Measurements from ENCODE around the gene SEMA3G. TPM values are rescaled to one million over a fixed set of nuclear protein-coding genes. Genes with fewer than 3 reads are reported as not detected.

SEMA3G gene
- total RNA-seq (2014; rRNA removed; shearing (Covaris generic)) = 0.07 TPM in 1 of 2 replicates, not detected in the other

DNA sequence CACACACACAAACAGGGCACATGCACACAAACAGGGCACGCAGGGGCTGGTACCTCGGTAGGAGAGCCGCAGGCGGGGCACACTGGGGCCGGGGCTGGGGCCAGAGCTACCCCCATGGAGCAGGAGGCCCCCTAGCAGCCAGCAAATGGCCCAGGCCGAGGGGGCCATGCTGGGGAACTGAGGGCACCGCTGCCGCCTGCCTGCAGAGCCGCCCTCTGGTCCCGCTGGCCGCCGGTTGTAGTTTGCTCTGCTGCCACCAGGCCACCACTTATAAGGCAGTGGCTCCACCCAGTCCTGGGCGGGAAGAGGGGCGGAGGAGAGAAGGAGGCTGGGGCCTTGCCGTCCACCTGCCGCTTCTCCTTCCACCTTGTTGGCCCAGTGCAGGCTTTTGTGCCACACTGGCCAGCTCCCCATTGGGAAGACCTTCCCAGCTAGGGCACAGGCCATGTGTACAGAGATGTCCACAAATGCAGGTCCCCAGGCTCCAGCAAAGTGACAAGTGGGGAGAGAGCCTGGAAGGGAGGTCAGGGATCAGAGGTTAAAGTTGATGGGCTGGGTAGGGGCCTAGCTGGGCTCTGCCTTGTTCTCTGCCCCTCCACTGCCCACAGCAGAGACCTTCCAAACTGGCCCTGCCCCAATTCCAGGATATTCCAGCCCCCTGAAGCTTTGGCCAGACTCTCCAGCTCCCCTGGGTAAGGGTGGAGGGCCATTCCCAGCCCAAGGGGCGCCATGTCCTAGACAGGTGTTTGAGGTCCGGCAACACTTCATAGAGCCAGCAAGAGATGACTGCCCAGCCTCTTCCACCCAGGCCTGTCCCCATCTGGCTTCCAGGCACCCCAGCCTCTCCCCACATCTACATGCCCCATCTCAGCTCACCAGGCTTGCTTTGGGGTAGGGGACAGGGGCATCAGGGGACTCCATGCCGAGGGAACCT, at the start of gene SEMA3G:
SEMA3G (minus strand) TSS at position 244 of the 934 bp plus-strand sequence; CDS start at position 168, 76 bp downstream.
- peak; percentile 40 for DNase-seq (ENCODE audit: low read depth)

DNA sequence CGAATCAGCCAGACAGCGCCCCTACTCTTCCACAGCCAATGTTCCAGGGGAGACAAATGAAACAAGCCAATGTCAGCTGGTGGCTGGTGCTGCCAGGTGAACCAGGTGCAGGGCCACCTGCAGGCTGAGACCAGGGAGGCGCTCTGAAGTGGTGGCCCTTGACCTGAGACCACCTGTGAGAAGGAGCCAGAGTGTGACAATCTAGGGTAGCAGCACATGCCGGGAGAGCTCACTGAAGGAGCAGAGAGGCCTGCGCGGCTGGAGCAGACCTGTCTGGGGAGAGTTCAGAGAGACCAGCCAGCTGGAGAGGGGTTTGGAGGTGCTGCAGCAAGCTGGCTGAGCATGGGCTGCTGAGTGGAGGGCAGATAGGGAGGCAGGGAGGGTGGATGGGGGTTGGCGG, 49.5 kb upstream of the SEMA3G start:
- no peak for DNase-seq (ENCODE audit: low read depth)

DNA sequence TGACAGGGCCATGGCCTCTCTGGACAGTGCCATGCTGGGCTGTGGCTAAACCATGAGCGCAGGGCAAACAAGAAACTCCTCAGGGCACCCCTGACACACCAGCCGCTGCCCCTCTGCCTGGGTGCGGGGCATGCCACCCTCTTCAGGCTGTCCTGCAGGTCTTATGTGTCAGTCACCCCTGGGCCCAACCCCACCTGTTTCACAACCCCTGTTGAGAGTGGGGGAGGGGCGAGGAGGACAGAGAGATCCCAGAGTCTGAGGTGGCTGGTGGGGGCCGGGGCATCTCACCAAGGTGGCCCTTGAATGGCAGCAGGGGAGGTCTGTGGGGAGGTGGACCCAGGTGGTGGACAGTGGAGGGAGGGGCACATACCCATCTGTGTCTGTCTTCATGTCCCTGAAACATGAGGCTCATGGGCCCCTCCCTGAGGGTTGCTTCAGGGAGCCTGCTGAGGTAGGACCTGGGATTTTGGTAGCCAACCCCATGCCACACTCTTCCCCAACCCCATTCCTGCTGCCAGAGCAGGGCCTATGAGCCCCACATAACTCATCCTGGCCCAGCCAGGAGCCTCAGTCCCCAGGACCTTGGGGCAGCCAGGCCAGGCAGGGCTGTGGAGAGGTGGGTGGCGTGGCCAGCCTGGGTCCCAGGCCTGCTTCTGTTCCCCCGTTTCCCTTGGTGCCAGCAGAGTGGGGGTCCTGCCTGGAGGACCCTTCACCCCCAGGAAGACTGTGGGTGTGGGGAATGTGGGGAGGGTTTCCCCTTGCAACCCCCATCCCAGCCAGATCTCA, 48.5 kb upstream of the SEMA3G start:
- DNase-seq (ENCODE audit: low read depth) = no peak

DNA sequence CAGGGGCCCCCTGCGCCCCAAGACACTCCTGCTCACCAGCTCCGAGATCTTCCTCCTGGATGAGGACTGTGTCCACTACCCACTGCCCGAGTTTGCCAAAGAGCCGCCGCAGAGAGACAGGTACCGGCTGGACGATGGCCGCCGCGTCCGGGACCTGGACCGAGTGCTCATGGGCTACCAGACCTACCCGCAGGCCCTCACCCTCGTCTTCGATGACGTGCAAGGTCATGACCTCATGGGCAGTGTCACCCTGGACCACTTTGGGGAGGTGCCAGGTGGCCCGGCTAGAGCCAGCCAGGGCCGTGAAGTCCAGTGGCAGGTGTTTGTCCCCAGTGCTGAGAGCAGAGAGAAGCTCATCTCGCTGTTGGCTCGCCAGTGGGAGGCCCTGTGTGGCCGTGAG, 47.2 kb upstream of the SEMA3G start:
- DNase-seq (ENCODE audit: low read depth) = no peak

DNA sequence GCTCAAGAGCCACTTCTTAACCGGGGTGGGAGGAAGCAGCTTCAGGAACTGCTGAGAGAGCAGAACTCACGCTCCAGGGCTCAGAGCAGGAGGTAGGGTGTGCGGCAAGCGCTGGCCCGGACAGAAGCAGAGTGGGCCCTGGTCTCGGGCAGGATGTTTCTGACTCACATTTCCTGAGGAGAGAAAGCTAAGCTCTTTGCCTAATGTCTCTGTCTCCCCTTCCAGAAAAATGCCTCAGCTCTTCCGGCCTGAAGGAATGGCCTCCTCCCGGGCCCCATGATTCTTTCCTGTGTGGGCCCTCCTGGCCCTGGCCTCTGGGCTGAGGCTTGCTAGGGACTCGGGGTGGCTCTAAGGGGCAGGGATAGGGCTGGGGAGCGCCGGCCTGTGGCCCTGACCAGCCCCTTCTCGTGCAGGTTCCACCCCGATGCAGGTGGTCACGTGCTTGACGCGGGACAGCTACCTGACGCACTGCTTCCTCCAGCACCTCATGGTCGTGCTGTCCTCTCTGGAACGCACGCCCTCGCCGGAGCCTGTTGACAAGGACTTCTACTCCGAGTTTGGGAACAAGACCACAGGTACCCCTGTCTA, 46.1 kb upstream of the SEMA3G start:
- DNase-seq (ENCODE audit: low read depth) = no peak

DNA sequence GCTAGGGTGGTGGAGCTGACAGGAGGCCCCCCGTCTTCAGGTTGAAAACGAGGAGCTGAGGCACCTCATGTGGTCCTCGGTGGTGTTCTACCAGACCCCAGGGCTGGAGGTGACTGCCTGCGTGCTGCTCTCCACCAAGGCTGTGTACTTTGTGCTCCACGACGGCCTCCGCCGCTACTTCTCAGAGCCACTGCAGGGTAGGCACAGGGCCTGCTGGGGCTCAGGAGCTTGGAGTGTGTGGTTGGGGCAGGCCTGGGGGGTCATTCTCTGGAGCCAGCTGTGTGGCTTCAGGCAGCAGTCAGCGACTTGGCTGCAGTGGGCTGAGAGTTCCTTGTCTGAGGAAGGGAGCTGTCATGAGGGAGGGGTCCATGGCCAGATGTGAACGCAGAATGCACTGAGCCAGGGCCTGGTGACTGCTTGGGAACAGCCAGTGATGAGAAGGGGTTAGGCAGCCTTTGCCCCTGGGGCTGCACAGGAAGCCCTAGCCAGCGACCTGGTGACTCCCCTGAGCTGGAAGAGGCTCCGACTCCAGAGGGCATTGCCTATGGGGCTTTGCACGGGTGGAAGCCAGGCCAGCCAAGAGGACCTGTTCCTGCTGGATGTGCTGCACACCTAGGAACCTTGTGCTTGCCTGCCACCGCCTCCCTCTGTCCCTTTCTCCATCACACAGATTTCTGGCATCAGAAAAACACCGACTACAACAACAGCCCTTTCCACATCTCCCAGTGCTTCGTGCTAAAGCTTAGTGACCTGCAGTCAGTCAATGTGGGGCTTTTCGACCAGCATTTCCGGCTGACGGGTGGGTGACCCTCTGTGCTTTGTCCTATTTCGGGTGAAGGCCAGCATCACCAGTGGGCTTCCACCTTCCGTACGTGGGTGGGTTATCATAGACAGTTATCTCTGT, 45.4 kb upstream of the SEMA3G start:
- DNase-seq (ENCODE audit: low read depth) = no peak

DNA sequence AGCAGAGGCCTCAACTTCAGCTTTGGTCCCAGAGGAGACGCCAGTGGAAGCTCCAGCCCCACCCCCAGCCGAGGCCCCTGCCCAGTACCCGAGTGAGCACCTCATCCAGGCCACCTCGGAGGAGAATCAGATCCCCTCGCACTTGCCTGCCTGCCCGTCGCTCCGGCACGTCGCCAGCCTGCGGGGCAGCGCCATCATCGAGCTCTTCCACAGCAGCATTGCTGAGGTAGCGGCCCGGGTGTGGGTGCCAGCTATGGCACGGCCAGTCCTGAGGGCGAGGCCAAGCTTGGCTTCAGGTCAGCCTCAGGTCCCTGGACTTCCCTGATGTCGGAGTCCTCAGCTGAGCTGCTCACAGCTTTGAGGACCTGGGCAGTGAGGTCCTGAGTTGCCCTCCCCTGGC, 44.5 kb upstream of the SEMA3G start:
- DNase-seq (ENCODE audit: low read depth) = no peak

DNA sequence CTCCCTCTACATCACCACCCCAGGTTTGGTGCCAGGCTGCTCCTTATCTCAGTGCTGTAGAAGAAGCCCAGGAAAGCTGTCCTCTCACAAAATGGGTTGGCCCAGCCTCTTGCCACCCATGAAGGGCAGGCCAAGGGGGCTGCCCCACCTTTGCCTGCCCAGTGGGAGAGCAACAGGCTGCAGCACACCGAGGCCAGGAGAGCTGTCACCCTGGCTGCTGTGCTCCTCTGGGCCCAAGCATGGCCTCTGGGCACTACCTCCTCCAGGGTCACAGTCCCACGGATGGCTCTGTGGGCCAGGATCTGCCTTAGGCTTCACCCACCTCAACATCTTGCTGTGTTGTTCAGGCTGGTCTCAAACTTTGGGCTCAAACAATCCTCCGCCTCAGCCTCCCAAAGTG, 43.8 kb upstream of the SEMA3G start:
- DNase-seq (ENCODE audit: low read depth) = no peak

DNA sequence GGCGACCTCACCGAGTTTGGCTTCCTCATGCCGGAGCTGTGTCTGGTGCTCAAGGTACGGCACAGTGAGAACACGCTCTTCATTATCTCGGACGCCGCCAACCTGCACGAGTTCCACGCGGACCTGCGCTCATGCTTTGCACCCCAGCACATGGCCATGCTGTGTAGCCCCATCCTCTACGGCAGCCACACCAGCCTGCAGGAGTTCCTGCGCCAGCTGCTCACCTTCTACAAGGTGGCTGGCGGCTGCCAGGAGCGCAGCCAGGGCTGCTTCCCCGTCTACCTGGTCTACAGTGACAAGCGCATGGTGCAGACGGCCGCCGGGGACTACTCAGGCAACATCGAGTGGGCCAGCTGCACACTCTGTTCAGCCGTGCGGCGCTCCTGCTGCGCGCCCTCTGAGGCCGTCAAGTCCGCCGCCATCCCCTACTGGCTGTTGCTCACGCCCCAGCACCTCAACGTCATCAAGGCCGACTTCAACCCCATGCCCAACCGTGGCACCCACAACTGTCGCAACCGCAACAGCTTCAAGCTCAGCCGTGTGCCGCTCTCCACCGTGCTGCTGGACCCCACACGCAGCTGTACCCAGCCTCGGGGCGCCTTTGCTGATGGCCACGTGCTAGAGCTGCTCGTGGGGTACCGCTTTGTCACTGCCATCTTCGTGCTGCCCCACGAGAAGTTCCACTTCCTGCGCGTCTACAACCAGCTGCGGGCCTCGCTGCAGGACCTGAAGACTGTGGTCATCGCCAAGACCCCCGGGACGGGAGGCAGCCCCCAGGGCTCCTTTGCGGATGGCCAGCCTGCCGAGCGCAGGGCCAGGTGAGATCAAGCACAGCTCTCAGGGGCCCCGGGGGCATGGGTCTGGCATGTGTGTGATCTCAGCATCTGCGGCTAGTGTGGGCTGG, 43.1 kb upstream of the SEMA3G start:
- DNase-seq (ENCODE audit: low read depth) = no peak

DNA sequence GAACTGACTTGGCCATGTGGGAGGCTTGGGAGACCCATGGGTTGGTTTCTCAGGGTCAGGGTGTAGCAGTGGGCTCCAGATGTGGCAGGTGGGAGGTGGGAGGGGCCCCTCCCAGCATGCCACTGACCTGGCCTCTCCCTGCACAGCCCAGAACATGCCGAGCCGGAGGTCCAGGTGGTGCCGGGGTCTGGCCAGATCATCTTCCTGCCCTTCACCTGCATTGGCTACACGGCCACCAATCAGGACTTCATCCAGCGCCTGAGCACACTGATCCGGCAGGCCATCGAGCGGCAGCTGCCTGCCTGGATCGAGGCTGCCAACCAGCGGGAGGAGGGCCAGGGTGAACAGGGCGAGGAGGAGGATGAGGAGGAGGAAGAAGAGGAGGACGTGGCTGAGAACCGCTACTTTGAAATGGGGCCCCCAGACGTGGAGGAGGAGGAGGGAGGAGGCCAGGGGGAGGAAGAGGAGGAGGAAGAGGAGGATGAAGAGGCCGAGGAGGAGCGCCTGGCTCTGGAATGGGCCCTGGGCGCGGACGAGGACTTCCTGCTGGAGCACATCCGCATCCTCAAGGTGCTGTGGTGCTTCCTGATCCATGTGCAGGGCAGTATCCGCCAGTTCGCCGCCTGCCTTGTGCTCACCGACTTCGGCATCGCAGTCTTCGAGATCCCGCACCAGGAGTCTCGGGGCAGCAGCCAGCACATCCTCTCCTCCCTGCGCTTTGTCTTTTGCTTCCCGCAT, 42.3 kb upstream of the SEMA3G start:
- no peak for DNase-seq (ENCODE audit: low read depth)

DNA sequence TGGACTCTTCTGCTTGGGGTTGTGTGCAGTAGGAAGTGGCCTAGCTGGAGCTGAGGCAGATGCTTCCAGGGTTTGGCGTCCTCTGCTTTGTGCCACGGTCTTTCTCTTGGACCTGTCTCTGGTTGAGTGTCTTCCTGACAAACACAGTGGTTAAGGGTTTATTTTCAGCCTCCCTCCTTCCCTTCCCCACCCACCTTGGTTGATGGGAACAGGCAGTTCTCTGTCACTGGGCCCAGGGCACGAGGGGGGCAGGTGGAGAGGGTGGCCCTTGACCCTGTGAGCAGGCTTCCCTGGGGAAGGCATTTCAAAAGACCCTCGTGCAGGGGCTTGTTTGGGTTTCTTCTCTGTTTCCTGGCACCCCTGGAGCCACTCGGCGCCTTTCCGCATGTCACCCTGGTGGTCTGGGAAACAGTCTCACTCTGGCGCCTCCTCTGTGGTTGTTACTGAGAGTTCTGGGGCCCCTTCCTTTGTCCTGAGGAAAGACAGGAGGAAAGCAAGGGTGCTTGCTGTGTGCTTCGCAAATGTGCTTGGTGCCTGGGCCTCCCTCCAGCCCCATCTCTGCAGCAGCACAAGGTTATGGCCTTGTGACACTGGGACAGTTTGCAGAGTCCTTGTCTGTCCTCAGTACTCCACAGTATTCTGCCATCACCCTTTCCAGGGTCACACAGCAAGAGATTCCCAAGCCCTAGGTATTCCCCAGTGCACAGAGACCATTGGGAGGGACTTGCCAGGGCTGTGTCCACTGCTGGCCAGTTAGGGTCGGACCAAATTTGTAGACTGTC, 40.0 kb upstream of the SEMA3G start:
- no peak for DNase-seq (ENCODE audit: low read depth)

DNA sequence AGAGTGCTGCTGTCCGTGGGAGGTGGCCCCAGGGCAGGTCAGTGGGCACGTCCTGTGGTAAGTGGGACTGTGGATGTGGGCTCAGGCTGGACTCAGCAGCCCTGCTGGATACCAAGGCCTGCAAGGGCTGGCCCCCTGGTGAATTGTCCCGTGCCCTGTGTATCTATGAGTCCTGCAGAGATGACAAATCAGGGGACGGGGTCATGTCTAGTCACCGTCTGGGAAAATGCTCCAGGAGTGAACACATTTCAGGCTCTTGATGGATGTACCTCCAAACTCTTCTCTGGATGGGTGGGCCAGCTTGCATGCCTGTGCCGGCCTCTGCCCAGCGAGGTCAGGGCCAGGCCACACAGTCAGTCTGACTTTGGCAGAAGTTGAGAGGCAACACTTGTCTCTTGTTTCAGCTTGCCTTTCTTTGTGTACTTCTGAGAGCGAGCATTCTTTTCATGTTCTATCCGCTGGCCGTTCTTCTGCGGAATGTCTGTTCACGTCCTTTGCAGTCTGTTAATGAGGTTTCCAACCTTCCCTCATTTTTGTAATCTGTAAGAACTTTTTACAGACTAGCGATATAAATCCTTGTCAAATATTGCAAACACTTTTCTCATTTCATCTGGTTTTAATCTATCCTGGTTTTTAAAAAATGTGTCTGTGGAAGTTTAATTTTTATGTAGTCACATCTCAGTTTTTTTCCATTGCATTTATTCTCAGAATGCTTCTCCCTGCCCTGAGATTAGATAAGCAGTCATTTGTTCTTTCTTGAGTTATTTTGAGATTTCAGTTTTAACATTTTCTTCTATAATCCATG, 38.9 kb upstream of the SEMA3G start:
- no peak for DNase-seq (ENCODE audit: low read depth)

DNA sequence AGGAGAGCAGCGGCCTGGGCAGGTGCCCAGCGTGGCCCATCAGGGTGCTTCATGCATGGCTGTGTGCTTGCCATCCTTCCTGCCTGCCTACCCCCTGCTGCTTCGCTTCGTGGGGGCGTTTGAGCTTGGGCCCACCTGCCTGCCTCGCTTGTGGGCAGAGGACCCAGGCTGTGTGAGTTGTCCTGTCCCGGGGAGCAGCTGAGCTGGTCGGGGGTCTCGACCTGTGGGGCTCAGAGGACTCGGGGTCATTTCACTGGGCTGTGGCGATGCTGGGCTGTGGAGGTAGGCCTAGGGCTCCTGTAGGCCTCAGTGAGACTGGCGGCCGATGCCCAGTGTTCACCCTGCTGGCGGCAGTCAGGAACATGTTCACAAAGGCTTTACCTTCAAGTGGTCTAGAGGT, 38.2 kb upstream of the SEMA3G start:
- no peak for DNase-seq (ENCODE audit: low read depth)

DNA sequence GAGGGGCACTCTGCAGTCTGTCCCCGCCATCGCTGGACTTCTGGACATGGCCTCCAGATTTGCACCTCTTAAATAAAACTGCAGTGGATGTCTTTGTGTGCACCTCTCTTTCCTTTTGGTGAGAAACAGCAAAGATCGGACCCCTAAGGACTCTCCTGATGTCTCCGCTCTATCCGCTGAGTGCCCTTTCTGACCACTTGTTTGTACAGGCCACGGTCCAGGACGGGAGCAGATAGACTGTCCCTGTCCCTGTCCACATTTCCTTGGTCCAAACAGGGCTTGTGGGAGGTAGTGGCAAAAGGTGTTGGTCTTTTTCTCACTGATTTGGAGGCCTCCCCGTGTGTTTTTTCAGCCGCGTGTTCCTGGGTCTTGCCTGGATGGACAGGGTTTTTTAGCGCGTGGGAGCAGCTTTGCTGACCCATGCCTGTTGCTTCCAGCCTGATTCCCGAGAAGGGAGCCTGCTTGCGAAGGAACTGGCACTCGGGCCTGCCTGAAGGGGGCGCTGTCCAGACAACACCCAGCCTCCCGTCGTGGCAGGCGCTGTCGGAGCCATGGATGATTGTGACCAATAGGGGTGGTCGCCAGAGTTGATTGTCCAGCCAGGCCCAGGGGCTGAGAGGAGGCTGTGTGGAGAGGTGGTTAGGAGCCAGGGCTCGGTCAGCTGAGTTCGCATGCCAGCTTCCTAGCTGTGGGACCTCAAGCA, 37.1 kb upstream of the SEMA3G start:
- DNase-seq (ENCODE audit: low read depth) = no peak

DNA sequence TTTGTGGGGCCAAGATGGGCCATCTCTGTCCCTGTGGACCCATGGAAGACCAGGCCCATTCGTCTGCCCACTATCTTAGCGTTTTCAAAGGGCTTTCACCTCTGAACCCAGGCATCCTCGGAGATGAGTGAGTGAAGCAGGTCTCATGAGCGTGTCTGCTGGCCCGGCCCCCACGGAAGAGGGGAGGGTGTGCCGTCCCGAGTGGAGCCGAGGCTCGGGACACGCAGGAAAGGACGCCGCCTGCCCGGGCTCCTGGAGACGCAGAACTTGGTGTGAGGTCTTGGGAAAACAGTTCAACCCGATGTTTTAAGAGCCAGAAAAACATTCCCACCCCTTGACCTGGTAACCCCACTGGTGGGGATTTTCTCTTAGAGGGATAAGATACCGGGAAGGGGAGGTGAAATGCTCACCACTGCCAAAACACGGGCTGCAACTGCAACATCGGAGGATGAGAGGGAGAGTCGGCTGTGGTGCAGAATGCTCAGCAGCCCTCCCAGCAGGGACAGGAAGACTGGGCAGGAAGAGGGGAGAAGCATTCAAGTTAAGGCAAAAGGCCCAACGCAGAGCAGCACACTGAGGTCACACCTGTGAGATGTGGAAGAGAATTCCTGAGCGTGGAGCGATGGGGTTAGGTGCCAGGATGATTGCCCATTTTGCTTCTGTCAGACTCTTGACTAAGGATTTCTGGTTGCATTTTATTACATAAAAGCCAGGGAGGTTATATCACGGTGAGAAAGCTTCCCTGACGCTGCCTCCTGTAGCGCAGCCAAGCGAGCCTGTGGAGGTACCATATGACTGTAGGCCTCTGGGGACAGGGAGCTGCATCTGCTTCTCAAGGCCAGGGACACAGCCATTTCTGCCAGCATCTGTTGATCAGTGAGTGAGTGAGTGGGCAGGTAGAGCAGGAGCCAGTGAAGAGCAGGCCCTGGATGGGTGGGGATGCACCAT, 36.1 kb upstream of the SEMA3G start:
- DNase-seq (ENCODE audit: low read depth) = no peak
